D341Med (cell line): ENCODE measurements around the gene HHIPL1.
"Not testable (repeated sequence)": the region's sequence is repeated elsewhere in the genome, so short reads cannot be mapped to it uniquely, and the experiment has no call there.

Source experiments
- DNase-seq: peaks from one replicate; pipeline ENCODE4 v3.0.0; 2012; ENCODE audit warnings: low spot score

The HHIPL1 gene

DNA sequence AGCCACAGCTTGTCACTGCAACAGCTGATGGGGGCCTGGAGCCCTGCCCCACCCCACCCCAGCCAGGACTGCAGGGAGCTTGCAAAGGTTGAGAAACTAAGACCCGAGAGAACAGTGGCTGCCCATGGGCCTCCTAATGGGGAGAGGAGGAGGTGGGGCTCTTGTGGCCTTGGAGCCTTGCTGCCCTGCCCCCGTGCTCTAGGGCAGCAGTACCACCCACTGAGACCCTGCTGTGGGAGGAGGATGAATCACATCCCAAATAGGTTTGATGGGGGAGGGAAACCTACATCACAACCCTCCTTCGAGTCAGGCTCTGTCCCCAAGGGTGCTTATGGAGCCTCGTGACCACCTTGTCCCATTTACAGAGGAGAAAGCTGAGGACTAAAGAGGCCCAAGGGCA, 15.9 kb downstream of the HHIPL1 start:
- DNase-seq: no peak

DNA sequence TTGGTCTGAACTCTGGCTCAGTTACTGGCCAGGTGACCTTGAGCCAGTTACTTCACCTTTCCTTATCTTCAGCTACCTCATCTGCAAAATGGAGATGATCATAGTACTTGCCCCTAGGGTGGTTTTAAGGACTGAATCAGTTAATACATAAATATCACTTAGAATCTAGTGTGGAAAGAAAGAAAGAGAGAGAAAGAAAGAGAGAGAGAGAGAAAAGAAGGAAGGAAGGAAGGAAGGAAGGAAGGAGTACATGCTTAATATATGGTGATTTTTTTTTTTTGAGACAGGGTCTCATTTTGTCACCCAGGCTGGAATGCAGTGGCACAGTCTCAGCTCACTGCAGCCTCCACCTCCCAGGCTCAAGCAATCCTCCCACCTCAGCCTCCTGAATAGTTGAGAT, 16.3 kb downstream of the HHIPL1 start:
- not testable (repeated sequence) for DNase-seq

DNA sequence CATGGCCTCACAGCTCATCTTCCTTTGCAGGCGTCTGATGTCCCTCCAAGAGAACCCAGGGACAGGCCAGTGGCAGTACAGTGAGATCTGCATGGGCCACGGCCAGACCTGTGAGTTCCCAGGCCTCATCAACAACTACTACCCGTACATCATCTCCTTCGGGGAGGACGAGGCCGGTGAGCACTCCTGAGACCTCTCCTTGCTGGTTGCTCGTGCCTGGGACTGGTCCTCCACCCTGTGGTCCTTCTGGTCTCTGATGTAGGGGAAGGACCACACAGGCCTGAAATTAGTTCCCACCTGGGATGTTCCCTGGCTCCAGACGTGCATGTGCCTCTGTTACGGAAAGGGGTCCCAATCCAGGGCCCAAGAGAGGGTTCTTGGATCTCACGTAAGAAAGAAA, 17.9 kb downstream of the HHIPL1 start:
- no peak for DNase-seq

DNA sequence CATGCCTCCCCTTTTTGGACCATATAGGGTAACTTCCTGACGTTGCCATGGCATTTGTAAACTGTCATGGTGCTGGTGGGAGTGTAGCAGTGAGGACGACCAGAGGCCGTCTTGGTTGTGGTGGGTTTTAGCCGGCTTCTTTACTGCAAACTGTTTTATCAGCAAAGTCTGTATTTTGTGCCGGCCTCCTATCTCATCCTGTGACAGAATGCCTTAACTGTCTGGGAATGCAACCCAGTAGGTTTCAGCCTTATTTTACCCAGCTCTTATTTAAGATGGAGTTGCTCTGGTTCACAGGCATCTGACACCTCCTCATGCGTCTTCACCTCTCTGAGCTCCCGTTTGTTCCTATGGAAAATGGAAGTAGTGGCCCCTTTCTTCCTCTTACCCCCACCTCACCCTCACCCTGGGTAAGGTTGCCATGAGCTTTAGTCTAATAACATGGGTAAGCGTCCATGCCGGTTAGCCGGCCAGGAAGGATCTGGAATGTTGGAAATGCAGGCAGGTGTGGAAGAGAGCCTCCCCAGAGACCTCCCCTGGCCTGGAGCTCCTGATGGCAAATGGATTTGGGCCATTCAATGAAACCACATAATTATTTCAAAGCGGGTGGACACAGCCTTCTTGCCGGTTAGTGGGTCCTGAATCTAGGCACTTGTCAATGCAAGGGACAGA, 18.6 kb downstream of the HHIPL1 start:
- DNase-seq: no peak

DNA sequence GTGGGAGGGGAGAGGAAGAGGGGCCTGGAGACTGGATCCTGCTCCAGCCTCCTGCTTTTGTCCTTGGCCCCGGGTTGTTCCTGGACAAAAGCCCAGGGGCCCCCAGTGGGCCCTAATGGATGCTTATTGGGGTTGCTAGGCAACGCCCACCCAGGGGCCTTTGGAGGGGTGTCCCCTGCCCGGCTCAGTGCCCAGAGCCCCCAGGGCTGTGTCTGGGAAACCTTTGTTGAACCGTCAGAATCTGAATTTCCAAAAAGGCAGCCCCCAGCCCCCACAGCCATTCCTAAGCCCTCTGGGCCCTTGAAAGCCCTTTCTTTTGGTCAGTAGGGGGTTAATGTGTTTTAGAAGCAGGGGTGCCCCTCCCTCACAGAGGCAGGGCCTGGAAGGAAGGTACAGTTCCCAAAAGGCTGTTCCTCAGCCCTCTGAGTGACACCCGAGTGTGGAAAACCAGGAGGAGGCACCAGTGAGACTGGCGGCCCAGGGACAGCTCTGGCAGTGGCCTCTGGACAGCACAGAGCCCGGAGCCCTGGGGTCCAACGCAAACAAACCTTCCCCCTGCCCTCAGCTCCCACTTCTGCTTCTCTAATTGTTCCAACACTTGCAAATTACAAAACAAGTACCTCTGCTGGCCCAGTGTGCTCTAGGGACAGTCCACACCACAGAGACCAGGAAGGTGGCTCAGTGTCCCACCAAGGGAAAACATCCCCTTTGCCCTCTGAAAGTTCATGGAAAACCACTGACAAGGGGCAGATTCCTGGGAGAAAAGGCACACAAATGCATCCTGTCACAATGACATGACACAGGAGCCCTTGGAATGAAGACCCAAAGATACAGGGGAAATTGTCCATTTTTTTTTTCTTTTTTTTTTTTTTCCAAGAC, 19.4 kb downstream of the HHIPL1 start:
- DNase-seq: no peak

DNA sequence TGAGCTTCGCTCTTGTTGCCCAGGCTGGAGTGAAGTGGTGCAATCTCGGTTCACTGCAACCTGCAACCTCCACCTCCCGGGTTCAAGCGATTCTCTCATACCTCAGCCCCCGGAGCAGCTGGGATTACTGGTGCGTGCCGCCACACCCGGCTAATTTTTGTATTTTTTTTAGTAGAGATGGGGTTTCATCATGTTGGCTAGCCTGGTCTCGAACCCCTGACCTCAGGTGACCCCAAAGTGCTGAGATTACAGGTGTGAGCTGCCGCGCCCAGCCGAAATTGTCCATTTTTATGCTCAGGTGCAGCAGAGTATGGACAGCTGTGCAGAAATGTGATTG, 20.0 kb downstream of the HHIPL1 start:
- no peak for DNase-seq

DNA sequence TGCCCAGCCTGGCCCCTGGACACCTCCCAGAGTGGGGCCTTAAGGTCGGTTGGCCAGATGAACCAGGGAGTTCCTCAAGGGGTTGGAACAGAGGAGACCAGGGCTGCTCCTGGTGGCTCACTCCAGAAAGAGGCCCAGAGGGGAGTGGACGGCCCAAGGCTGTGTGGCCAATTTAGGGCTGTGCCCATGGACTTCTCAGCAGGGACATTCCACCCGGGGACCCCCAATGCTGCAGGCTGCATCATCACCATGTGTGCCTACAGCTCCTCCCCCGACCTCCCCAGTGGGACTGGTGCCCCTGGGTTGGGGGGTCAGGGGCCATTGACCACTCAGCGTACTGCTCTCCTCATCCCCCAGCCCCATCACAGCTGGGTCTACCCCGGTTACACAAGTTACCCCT, 21.6 kb downstream of the HHIPL1 start:
- DNase-seq: no peak

DNA sequence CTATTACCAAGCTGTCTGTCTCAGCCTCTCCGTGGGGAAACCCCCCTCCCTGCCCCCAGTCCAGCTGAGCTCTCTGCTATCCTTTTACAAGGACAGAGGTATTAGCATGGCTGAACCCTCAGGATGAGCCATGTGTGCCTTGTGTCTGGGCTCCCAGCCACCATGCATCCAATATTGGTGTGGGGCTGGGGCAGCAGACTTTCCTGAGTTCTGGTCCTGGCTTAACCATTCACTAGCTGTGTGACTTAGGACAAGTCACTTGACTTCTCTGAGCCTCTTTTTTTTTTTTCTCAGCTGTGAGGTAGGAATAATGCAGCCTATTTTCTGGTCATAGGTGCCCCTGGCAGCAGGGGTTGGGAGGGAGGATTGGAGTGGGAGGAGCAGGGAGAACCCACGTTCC, 22.1 kb downstream of the HHIPL1 start:
- DNase-seq: no peak

DNA sequence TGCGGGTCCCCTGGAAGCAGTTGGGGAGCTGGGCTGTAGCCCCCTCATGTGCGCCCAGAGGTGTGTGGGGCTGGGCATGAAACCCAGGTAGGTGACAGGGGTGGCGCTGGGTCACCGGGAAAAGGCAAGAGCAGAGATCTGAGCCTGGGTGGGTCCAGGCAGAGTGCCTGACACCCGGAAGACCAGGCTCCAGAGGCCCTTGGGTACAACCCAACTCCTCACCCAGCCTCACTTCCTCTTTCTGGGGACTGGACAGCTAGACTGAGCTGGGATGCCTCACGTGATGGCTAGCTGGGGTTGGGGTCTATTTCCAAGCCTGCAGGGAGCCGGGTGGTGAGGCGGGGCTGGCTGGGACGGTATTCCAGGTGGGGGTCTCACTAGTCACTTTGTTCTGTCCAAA, 22.9 kb downstream of the HHIPL1 start:
- DNase-seq: no peak

DNA sequence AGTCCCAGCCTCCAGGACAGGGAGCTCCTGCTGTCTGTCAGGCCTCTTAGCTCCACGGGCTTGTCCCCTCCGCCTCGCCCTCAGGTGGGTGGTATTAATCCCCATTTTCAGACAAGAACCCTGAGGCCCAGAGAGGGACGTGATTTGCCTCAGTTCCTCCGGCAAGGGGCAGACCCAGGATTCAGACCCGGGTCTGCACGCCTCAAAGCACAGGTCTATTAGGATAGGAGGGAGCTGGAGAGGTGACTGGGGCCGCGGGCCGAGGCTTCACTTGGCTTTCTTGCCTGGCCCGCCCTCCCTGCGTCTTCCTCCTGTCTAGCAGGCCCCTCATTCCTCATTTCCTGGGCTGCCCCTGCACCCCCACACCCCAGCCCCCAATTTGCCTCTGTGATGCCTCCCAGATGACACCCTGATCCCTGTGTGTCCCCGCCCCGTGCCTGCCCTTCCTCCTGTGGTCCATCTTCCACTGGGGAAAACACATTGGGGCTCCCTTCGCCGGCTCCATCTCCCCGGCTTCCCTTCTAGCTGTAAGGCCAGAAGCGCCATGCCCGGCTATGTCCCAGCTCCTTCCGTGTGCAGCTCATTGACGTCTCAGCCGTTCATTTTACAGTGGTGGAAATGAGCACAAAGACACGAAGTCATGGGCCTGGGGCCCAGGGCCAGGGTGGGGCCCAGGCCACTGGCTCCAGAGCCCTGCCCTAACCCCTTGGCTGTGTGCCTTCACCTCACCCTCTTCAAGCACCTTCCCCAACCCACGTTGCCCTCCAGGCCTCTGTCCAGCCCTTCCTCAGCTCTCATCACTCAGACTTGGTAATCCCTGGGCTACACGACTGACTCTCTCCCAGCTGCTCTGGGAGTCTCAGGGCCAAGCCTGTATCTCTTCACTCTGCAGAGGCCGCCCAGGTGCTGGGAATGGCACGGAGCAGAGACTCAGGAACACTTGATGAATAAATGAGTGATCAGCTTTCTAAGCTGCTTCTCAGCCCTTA, 23.7 kb downstream of the HHIPL1 start:
- no peak for DNase-seq

DNA sequence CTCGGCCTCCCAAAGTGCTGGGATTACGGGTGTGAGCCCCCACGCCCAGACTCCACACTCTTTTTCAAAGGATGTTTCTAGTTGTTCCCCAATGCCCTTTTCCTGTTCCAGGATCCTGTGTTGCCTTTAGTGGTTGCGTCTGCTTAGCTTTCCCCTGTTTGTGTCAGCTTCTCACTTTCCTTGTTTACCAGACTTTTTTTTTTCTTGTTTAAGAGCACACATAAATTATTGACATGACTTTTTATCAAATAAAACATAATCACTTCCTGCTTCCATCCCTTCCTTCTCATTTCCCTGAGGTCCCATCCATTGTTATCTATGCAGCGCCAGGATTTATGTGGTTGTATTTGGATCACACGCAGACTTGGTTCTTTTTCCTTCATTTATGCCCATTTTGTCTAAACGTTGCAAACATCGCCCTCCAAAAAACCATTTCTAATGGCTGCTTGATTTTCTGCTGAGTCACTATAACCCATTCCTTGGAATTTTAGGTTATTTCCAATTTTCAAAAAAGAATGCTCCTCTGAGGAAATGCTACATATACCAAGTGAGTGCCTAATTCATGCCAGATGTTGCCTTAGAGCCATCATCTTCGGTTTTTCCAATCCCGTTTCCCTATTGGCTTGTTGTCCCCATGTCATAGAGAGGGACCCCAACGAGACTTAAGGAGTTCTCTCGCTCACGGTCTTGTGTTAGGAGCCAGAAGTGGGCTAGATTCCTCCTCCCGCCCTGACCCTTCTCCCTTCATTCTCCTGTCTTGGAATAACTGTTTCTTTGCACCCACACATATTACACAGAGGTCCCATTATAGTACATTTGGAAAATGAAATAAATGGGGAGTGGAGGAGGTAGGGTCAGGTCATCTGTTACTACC, 25.7 kb downstream of the HHIPL1 start:
- no peak for DNase-seq

DNA sequence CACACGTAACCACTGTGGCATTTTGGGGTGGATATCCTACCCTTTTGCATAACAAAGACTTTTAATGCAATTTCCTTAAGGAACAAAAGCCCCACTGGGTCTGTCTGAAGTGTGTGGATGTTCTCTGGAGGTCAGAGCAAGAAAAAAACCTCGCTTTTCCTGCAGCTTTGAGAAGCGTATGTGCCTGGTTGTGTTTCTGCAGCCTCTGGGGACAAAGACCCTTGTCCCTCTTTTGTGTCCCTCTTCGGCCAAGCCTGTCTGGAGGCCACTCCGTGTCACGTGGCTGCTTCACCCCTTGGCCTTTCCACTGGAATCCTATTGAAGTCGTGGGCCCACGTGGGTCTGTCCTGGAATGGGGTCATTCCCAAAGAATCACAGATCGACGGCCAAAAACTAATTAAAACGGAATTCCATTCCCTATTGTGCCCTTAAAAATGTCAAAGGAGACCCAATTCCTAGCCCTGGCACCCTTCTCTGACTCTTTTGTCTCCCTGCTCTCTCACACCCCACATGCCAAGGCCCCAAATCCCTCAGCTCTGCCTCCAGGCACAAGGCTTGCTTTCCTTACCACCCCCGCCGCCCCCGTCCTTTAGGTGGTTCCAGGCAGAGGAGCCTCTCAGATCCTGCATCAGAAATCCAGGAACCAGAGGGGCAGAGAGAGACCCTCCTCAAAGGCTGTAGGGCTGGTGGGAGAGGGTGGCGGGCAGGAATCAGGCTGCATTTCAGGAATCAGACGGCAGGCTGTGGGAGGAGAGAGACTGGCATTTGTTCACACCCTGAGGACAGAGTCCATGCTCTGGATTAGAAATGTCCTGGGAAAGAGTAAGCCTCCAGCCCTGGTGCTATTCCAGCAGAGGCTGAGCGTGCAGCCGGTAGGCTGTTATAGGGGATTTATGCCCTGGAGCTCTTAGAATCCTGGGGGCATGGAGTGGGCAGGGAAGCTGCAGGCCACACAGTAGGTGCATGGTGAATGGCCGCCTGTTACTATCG, 26.6 kb downstream of the HHIPL1 start:
- no peak for DNase-seq

DNA sequence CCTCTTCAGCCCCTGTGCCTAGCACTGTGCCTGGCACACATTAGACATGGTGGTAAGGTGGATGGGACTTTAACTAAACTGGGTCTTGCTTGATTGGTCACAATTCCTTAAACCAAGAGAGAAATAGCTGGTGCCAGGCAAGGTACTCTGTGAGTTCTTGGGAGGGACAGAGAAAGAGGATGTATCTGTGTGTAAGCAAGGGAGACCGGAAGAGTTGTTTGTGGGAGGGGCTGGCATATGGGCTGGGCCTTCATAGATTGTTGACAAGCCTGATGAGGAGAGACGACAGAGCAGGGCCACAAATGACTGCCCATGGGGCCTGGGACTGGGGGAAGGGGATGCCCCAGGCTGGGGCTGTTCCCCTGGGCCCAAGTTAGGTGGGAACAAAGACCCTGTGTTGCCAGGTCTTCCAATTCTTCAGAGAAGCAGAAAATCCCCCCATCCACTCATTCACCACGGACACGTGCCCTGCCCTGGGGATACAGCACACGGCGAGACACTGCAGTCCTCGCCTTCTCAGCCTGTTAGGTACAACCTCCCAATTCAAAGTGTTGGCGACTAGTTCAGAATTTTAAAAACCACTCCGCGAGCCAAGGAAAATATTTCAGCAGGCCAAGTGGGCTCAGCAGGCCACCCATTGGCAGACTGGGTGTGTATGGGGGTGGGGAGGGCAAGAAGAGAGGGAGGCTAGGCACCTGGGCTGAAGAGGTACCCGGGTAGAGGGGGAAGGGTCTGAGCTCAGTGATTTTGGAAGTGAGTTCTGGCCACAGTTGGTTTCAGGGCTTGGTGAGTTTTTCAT, 27.8 kb downstream of the HHIPL1 start:
- no peak for DNase-seq

DNA sequence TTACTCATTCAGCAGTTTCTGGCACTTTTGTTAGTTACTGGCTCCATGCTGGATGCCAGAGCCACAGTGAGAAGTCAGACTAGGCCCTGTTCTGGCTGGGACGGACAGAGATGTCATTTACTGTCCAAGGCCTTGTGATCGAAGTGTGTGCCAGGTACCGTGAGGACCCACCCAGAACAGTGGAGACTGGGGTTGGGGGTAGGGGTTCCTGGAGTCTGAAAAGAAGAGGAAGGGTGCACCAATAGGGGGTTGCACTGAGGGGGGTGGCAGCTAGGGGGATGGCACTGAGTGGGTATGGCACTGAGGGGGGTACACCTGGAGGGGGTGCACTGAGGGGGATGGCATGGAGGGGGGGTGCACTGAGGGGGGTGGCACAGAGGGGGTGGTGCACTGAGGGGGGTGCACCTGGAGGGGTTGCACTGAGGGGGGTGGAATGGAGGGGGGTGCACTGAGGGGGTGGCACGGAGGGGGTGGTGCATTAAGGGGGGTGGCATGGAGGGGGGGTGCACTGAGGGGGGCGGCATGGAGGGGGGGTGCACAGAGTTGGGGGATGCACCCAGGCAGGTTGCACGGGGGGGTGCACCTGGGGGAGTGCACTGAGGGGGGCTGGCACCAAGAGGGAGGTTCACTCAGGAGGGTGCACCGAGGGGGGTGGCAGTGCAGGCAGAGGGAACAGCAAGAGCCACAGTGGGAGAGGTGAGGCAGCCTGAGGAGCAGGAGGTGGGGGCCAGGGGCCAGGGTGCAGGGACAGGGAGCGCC, 28.6 kb downstream of the HHIPL1 start:
- no peak for DNase-seq

DNA sequence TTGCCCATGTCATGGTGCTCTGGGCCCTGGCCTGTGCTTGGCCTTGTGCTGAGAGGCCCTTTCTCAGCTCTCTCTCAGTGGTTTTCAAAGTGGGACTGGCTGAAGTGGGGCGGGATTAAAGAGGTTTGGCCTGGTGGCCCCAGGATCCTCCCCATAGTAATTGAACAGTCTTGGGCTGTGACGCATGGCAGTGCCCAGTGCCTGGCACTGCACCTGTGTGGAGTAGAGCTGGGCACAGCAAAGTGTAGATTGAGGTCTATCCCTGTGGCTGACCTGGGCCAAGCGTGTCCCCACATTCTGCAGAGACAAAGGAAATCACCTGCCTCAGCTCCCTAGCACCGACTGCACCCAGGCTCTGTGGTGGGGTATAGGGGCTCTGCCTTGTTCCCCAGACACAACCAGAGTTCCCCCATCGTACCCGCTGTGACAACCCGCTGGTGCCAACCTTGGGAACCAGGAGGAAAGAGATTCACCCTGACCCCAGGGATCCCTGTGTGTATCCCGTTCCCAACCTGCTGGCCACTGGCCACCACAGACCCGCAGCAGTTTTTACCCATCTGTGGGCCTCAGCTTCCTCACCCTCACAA, 29.2 kb downstream of the HHIPL1 start:
- DNase-seq: no peak

DNA sequence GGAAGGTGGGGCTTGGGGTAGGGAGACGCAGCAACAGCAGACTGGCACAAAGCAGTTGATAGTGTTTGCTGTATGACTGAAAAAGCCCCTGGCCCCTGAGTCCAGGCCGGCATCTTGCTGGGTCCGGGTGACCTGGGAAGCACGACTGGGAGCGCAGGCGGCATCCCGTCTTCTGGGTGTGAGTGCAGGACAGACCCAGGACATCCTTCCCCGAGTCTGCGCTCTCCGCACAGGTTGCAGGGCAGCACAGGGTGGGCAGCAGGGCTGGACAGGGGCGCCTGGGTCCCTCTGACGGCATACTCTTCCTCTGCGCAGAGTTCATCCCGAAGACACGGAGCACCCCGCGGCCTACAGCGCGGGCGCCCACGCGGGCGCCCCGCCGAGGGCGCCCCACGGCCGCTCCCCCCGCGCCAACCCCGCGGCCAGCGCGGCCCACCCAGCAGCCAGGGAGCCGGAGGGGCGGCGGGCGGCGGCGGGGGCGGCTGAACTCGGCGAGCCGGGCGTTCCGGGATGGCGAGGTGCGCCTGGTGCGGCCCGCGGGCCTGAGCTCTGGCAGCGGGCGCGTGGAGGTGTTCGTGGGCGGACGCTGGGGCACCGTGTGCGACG, 29.9 kb downstream of the HHIPL1 start:
- DNase-seq: no peak

DNA sequence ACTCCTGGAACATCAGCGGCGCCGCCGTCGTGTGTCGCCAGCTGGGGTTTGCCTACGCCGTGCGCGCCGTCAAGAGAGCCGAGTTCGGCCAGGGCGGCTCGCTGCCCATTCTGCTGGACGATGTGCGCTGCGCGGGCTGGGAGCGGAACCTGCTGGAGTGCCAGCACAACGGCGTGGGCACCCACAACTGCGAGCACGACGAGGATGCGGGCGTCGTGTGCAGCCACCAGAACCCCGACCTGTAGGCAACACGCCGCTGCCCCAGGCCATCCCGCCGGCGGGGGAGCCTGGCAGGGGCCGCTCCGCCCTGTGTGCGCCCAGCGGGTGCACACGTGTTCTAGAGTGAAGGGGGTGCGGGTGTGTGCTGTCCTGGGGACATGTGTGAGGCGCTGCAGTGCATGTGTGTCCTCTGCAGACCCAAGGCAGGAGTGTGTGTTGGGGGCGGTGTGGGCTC, 30.5 kb downstream of the HHIPL1 start:
- DNase-seq: no peak

DNA sequence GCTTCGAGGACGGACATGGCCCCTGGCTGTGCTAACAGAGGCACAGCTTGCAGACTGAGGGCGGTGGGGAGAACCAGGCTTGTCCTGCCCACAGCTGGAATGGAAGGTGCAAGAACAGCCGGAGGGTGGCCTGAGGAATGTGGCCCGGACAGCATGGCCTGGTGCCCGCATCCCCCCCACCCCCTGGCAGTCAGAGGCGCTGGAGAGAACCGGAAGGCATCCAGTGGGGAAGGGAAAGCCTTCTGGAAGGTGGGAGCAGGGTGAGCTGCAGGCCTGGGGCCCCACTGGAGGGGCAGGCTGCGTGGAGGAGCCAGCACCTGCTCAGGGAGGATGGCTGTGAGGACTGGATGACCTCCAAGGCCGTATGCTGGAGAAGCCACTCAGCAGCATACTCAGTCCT, 31.0 kb downstream of the HHIPL1 start:
- DNase-seq: no peak
